ENCODE results near the gene NAALADL1. TPM values are rescaled to one million over a fixed set of nuclear protein-coding genes. Genes with fewer than 3 reads are reported as not detected.

The NAALADL1 gene
- total RNA-seq, 1 donor from 2014 or later: 1.6 TPM

GRCh38 chr11:65065851-65066250 lies 7.5 kb upstream of the NAALADL1 start:
- no peak for TF ChIP-seq CTCF (IDR thresholded peaks at IDR 0.05; ENCODE audit: partially characterized antibody, unreplicated experiment)
- Mint-ChIP-seq H3K9me3 (ENCODE audit: unreplicated experiment) (peaks cover 1% of the 10 kb centered on the region), H3K27me3 (ENCODE audit: unreplicated experiment) (no peaks in the 10 kb centered on the region), H3K4me1 (ENCODE audit: low read depth, unreplicated experiment) (peaks cover 7% of the 10 kb centered on the region), H3K27ac (ENCODE audit: unreplicated experiment) (no peak overlapping the region), H3K36me3 (ENCODE audit: unreplicated experiment) (no peaks in the 10 kb centered on the region), H3K4me3 (ENCODE audit: unreplicated experiment) (no peak overlapping the region)
- no peak for DNase-seq

DNA sequence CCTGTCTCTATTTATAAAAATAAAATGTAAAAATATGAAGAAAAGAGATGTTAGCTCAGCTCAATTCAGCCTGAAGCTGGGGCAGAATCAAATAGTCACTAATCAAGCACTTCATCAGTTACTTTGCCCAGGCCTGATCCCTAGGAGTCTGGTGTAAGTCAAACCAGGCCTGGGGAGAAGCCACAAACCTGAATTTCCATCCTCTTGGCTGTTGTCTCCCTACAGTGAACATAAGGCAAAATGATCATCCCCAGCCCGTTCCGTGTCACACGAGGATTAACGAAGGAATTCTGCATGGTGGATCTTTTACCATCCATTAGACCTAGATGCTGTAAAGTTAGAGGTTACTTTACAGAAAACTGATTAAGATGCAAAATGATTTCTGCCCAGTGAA lies 6.5 kb upstream of the NAALADL1 start:
- no peak for DNase-seq
- no peak overlapping the region for H3K4me3 Mint-ChIP-seq (ENCODE audit: unreplicated experiment)
- peaks cover 7% of the 10 kb centered on the region for H3K4me1 Mint-ChIP-seq (ENCODE audit: low read depth, unreplicated experiment)
- H3K36me3 Mint-ChIP-seq (ENCODE audit: unreplicated experiment): no peaks in the 10 kb centered on the region
- H3K27ac Mint-ChIP-seq (ENCODE audit: unreplicated experiment): no peak overlapping the region
- no peak for TF ChIP-seq CTCF (IDR thresholded peaks at IDR 0.05; ENCODE audit: partially characterized antibody, unreplicated experiment)
- H3K27me3 Mint-ChIP-seq (ENCODE audit: unreplicated experiment): no peaks in the 10 kb centered on the region
- H3K9me3 Mint-ChIP-seq (ENCODE audit: unreplicated experiment): peaks cover 1% of the 10 kb centered on the region

DNA sequence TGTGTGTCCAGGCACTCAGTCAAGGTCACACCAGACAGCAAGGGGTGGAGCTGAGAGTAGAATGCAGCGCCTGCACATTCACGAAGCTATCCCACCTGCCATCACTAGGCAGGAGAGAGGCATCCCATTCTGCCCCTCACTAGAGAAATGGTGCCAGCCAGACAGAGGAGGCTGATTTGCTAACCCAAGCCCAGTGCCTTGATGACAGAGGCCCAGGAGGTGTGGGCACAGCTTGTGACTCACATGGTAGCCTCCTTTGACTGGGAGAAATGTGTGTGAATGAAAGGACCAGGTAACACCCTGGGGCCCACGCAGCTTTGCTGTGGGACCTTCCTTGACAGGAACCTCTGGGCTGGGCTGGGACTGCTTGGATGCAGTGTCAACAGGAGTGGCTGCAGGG lies 5.2 kb upstream of the NAALADL1 start:
- peaks cover 1% of the 10 kb centered on the region for H3K9me3 Mint-ChIP-seq (ENCODE audit: unreplicated experiment)
- H3K36me3 Mint-ChIP-seq (ENCODE audit: unreplicated experiment): no peaks in the 10 kb centered on the region

GRCh38 chr11:65060913-65061408 lies 2.6 kb upstream of the NAALADL1 start:
- H3K4me3 Mint-ChIP-seq (ENCODE audit: unreplicated experiment): no peak overlapping the region
- no peak for DNase-seq
- no peak for TF ChIP-seq CTCF (IDR thresholded peaks at IDR 0.05; ENCODE audit: partially characterized antibody, unreplicated experiment)
- H3K4me1 Mint-ChIP-seq (ENCODE audit: low read depth, unreplicated experiment): peaks cover 2% of the 10 kb centered on the region
- H3K9me3 Mint-ChIP-seq (ENCODE audit: unreplicated experiment): no peaks in the 10 kb centered on the region
- H3K36me3 Mint-ChIP-seq (ENCODE audit: unreplicated experiment): no peaks in the 10 kb centered on the region
- H3K27me3 Mint-ChIP-seq (ENCODE audit: unreplicated experiment): peaks cover 5% of the 10 kb centered on the region
- no peak overlapping the region for H3K27ac Mint-ChIP-seq (ENCODE audit: unreplicated experiment)

More for the DNA sequence above, 5.2 kb upstream of the NAALADL1 start:
- TF ChIP-seq CTCF (IDR thresholded peaks at IDR 0.05; ENCODE audit: partially characterized antibody, unreplicated experiment): no peak
- H3K4me3 Mint-ChIP-seq (ENCODE audit: unreplicated experiment): no peak overlapping the region
- no peak overlapping the region for H3K27ac Mint-ChIP-seq (ENCODE audit: unreplicated experiment)
- no peak for DNase-seq
- peaks cover 5% of the 10 kb centered on the region for H3K27me3 Mint-ChIP-seq (ENCODE audit: unreplicated experiment)
- peaks cover 7% of the 10 kb centered on the region for H3K4me1 Mint-ChIP-seq (ENCODE audit: low read depth, unreplicated experiment)

GRCh38 chr11:65059959-65060824 lies 1.8 kb upstream of the NAALADL1 start:
- no peak for DNase-seq
- H3K4me1 Mint-ChIP-seq (ENCODE audit: low read depth, unreplicated experiment): peaks cover 2% of the 10 kb centered on the region
- peaks cover 7% of the 10 kb centered on the region for H3K27me3 Mint-ChIP-seq (ENCODE audit: unreplicated experiment)
- H3K27ac Mint-ChIP-seq (ENCODE audit: unreplicated experiment): no peak overlapping the region
- H3K4me3 Mint-ChIP-seq (ENCODE audit: unreplicated experiment): no peak overlapping the region
- no peaks in the 10 kb centered on the region for H3K36me3 Mint-ChIP-seq (ENCODE audit: unreplicated experiment)
- no peak for TF ChIP-seq CTCF (IDR thresholded peaks at IDR 0.05; ENCODE audit: partially characterized antibody, unreplicated experiment)
- H3K9me3 Mint-ChIP-seq (ENCODE audit: unreplicated experiment): no peaks in the 10 kb centered on the region
